GM12892 (cell line): ENCODE results near the gene PHF13.

Experiments
- POLR2A ChIP-seq: IDR thresholded peaks from 2 replicates; pipeline ENCODE4 v1.6.1; 2011; ENCODE audit warnings: low read depth, low read length, control low read depth
- TAF1 ChIP-seq: IDR thresholded peaks from 2 replicates; pipeline ENCODE4 v1.6.1; 2011; ENCODE audit warnings: low read depth, mild to moderate bottlenecking, control low read depth, low read length, borderline replicate concordance

GRCh38 chr1:6581561-6582305 lies 31.8 kb upstream of the PHF13 start:
- no peak for TF ChIP-seq TAF1
- TF ChIP-seq POLR2A, result no peak
